HG03575 (cell line): ENCODE data around the gene SUPT20HL2.
"Not testable (repeated sequence)": the region's sequence is repeated elsewhere in the genome, so short reads cannot be mapped to it uniquely, and the experiment has no call there.

Source experiments
- ATAC-seq: cut with Tn5 transposase; IDR thresholded peaks from one replicate; pipeline ENCODE4 v1.9.1; 2021; ENCODE audit not compliant: unreplicated experiment, insufficient number of reproducible peaks, low FRiP score; ENCODE audit errors: extremely low read depth

SUPT20HL2 gene

GRCh38 chrX:24314019-24314635, at the start of gene SUPT20HL2:
Gene SUPT20HL2, minus strand, starts transcription at chrX:24314069. Its CDS starts 754 bp downstream, at chrX:24313315.
- no peak for ATAC-seq

- ATAC-seq = not testable (repeated sequence)
Observed at GRCh38 chrX:24362089-24362745, 48.3 kb upstream of the SUPT20HL2 start.

- ATAC-seq = no peak
Observed at GRCh38 chrX:24360272-24360671, 46.4 kb upstream of the SUPT20HL2 start, which contains the start of gene SUPT20HL1. Gene SUPT20HL1, plus strand, starts transcription at chrX:24360639. Its CDS starts 2,122 bp downstream, at chrX:24362761.

- ATAC-seq = no peak
Observed at GRCh38 chrX:24357106-24357505, 43.2 kb upstream of the SUPT20HL2 start.

GRCh38 chrX:24355095-24355494, 41.2 kb upstream of the SUPT20HL2 start:
- ATAC-seq = no peak

GRCh38 chrX:24350217-24350616, 36.3 kb upstream of the SUPT20HL2 start:
- ATAC-seq = no peak

GRCh38 chrX:24347881-24348280, 34.0 kb upstream of the SUPT20HL2 start:
- no peak for ATAC-seq

GRCh38 chrX:24343719-24344118, 29.9 kb upstream of the SUPT20HL2 start:
- no peak for ATAC-seq

GRCh38 chrX:24341795-24342194, 27.9 kb upstream of the SUPT20HL2 start:
- ATAC-seq = no peak

- no peak for ATAC-seq
Observed at GRCh38 chrX:24340501-24340900, 26.6 kb upstream of the SUPT20HL2 start.

- no peak for ATAC-seq
Observed at GRCh38 chrX:24339911-24340310, 26.0 kb upstream of the SUPT20HL2 start.

- no peak for ATAC-seq
Observed at GRCh38 chrX:24335871-24336270, 22.0 kb upstream of the SUPT20HL2 start.

GRCh38 chrX:24334461-24334860, 20.6 kb upstream of the SUPT20HL2 start:
- no peak for ATAC-seq

GRCh38 chrX:24333371-24333770, 19.5 kb upstream of the SUPT20HL2 start:
- ATAC-seq = no peak

- no peak for ATAC-seq
Observed at GRCh38 chrX:24332878-24333277, 19.0 kb upstream of the SUPT20HL2 start.

- ATAC-seq = no peak
Observed at GRCh38 chrX:24325231-24325630, 11.4 kb upstream of the SUPT20HL2 start.

GRCh38 chrX:24321741-24322395, 8.0 kb upstream of the SUPT20HL2 start:
- no peak for ATAC-seq

- no peak for ATAC-seq
Observed at GRCh38 chrX:24317567-24317966, 3.7 kb upstream of the SUPT20HL2 start.

GRCh38 chrX:24316111-24316510, 2.2 kb upstream of the SUPT20HL2 start:
- ATAC-seq = no peak

GRCh38 chrX:24312249-24312607, 1.6 kb downstream of the SUPT20HL2 start:
- ATAC-seq = not testable (repeated sequence)
